HepG2 (cell line): ENCODE data around the gene MT4. TPM values are rescaled to one million over a fixed set of nuclear protein-coding genes. Genes with fewer than 3 reads are reported as not detected.

Experiments used
- GABPA ChIP-seq, 2 experiments: IDR thresholded peaks; 2 replicates each; pipeline ENCODE4 v1.6.1; 2011 to 2016; ENCODE audit warnings: low read depth in 2 of 2, low read length in 1 of 2, missing biosample characterization in 1 of 2, missing genetic modification characterization in 1 of 2
- GLI4 ChIP-seq: sonication (generic); formaldehyde crosslinking; IDR thresholded peaks from 2 replicates; pipeline ENCODE4 v1.5.1; 2020; ENCODE audit warnings: missing genetic modification reagents, mild to moderate bottlenecking, moderate library complexity, borderline replicate concordance
- KDM6A ChIP-seq: IDR thresholded peaks from 2 replicates; pipeline ENCODE4 v1.6.1; 2016; ENCODE audit warnings: low read depth
- MEF2D ChIP-seq: sonication (generic); formaldehyde crosslinking; IDR thresholded peaks from 2 replicates; pipeline ENCODE4 v1.5.1; 2020; ENCODE audit warnings: mild to moderate bottlenecking, missing genetic modification reagents
- NFIB ChIP-seq: sonication (generic); formaldehyde crosslinking; IDR thresholded peaks from 2 replicates; pipeline ENCODE4 v1.9.0; 2021; ENCODE audit warnings: missing genetic modification reagents, mild to moderate bottlenecking, borderline replicate concordance
- POLR2AphosphoS5 ChIP-seq: IDR thresholded peaks from 2 replicates; pipeline ENCODE4 v1.6.1; 2012; ENCODE audit warnings: low read depth, low read length
- PPARG ChIP-seq: conservative IDR thresholded peaks from 2 replicates; pipeline ENCODE4 v1.6.1; 2016; ENCODE audit warnings: missing biosample characterization, missing genetic modification reagents
- RBFOX2 ChIP-seq: fragments of 200-400 bp; formaldehyde crosslinking; IDR thresholded peaks from 2 replicates; pipeline ENCODE4 v1.6.1; 2017; ENCODE audit warnings: low read depth, mild to moderate bottlenecking, low read length
- SIN3A ChIP-seq: IDR thresholded peaks from 2 replicates; pipeline ENCODE4 v1.6.1; 2011; ENCODE audit warnings: low read depth, mild to moderate bottlenecking, control low read depth, low read length, borderline replicate concordance
- SIN3B ChIP-seq: fragments of 150-350 bp; IDR thresholded peaks from 2 replicates; pipeline ENCODE4 v1.6.1; 2014; ENCODE audit warnings: low read length
- SOX5 ChIP-seq: IDR thresholded peaks from 2 replicates; pipeline ENCODE4 v1.6.1; 2016; ENCODE audit warnings: borderline replicate concordance
- SOX6 ChIP-seq, 2 experiments: fragments of 450-650 bp in 1 of 2; sonication (generic) in 1 of 2; formaldehyde crosslinking in 1 of 2; IDR thresholded peaks; 2 replicates each; pipeline versions ENCODE4 v1.4.0 to v1.6.1; 2017 to 2020; ENCODE audit warnings: antibody characterized with exemption in 1 of 2, mild to moderate bottlenecking in 1 of 2, missing genetic modification reagents in 1 of 2
- U2AF1 ChIP-seq: fragments of 200-400 bp; formaldehyde crosslinking; optimal IDR thresholded peaks from 2 replicates; pipeline ENCODE3; 2017; ENCODE audit warnings: mild to moderate bottlenecking, low read depth, low read length
- ZNF124 ChIP-seq: sonication (generic); formaldehyde crosslinking; IDR thresholded peaks from 2 replicates; pipeline ENCODE4 v1.4.0; 2020; ENCODE audit warnings: missing genetic modification reagents
- ZNF251 ChIP-seq: sonication (generic); formaldehyde crosslinking; IDR thresholded peaks from 2 replicates; pipeline ENCODE4 v1.9.0; 2021; ENCODE audit warnings: mild to moderate bottlenecking, missing genetic modification reagents
- ZNF292 ChIP-seq: sonication (generic); formaldehyde crosslinking; IDR thresholded peaks from 2 replicates; pipeline ENCODE4 v1.8.1; 2022; ENCODE audit warnings: mild to moderate bottlenecking, low read depth, missing genetic modification reagents, borderline replicate concordance
- ZNF354B ChIP-seq: sonication (generic); formaldehyde crosslinking; IDR thresholded peaks from 2 replicates; pipeline ENCODE4 v1.8.0; 2022; ENCODE audit warnings: mild to moderate bottlenecking, missing genetic modification reagents
- ZNF451 ChIP-seq: sonication (generic); formaldehyde crosslinking; IDR thresholded peaks from 2 replicates; pipeline ENCODE4 v1.5.0; 2020; ENCODE audit warnings: mild to moderate bottlenecking, missing genetic modification reagents
- ZNF496 ChIP-seq: sonication (generic); formaldehyde crosslinking; IDR thresholded peaks from 2 replicates; pipeline ENCODE4 v1.8.1; 2023; ENCODE audit warnings: mild to moderate bottlenecking, moderate library complexity, missing genetic modification reagents; ENCODE audit not compliant: insufficient replicate concordance
- ZNF749 ChIP-seq: sonication (generic); formaldehyde crosslinking; IDR thresholded peaks from 2 replicates; pipeline ENCODE4 v1.8.0; 2022; ENCODE audit warnings: mild to moderate bottlenecking, missing genetic modification reagents, moderate library complexity, borderline replicate concordance
- ZNF841 ChIP-seq: sonication (generic); formaldehyde crosslinking; IDR thresholded peaks from 2 replicates; pipeline ENCODE4 v1.8.1; 2023; ENCODE audit warnings: missing genetic modification reagents, borderline replicate concordance
- polyA plus RNA-seq, 8 experiments: library from polyadenylated mRNA; depleted of rRNA in 3 of 8; stranded (reverse) in 7 of 8; unstranded in 1 of 8; fragments of >200 nt; fragmentation: Illumina TruSeq in 4 of 8; extraction: Trizol in 4 of 8; gene quantifications; 2 replicates each; pipeline versions ENCODE4 v1.2.1 to v1.2.3, GENCODE V29; 2011 to 2016; ENCODE audit warnings: low read depth in 4 of 8, missing spikeins in 1 of 8, mixed read lengths in 1 of 8; ENCODE audit not compliant: insufficient read depth in 1 of 8
- total RNA-seq, 5 experiments: library from RNA; depleted of rRNA; stranded (reverse); fragments of >200 nt; fragmentation: Illumina TruSeq; extraction: Trizol; gene quantifications; 2 replicates each; pipeline ENCODE4 v1.2.3, GENCODE V29; 2016; ENCODE audit warnings: low read depth in 1 of 5
- TF ChIP-seq, protein P1 (sequence below): sonication (generic); formaldehyde crosslinking; conservative IDR thresholded peaks from 2 replicates; pipeline ENCODE4 v1.8.0; 2022; ENCODE audit warnings: mild to moderate bottlenecking, moderate library complexity, missing genetic modification reagents
- TF ChIP-seq, protein P2 (sequence below): sonication (generic); formaldehyde crosslinking; IDR thresholded peaks from 2 replicates; pipeline ENCODE4 v1.8.0; 2022; ENCODE audit warnings: missing genetic modification reagents, mild to moderate bottlenecking, moderate library complexity, borderline replicate concordance
- TF ChIP-seq, protein P3 (sequence below): sonication (generic); formaldehyde crosslinking; IDR thresholded peaks from 2 replicates; pipeline ENCODE4 v1.4.0; 2020; ENCODE audit warnings: mild to moderate bottlenecking, low read depth, missing genetic modification reagents
- TF ChIP-seq, protein P4 (sequence below): sonication (generic); formaldehyde crosslinking; IDR thresholded peaks from 2 replicates; pipeline ENCODE4 v1.8.0; 2022; ENCODE audit warnings: mild to moderate bottlenecking, missing genetic modification reagents

The MT4 gene
- total and polyA plus RNA-seq, 2 of the 13 experiments (the other 11 are each of a cell fraction or from before 2014, with no cell fraction given): not detected

DNA sequence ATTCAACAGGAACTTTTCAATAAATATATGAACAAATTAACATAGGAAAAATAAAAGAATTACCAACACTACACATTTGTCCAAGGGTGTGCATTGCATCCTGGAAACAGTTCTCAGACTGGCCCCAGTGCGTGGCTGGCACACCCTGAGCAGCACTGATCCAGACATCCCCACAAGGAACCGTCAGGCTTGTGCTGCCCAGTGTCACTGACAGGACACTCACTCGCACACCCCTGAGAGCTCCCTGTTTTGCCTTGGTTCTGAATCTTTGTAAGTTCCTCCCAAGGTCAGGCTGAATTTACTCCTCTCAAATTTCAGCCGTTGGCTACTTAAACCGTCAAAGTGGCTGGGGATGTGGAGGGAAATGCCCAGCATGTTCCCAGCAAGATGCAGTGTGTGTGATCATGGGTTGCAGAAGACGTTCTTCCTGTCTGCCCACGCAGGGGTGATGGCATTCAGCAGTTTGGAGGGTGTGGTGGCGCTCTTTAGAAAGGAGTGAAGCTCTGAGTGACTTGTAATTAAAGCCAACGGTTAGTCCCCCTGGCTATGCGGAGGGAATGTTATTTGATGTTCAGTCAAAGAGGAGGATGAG lies 45.2 kb downstream of the MT4 start (continued):
- TF ChIP-seq, protein P1, sequence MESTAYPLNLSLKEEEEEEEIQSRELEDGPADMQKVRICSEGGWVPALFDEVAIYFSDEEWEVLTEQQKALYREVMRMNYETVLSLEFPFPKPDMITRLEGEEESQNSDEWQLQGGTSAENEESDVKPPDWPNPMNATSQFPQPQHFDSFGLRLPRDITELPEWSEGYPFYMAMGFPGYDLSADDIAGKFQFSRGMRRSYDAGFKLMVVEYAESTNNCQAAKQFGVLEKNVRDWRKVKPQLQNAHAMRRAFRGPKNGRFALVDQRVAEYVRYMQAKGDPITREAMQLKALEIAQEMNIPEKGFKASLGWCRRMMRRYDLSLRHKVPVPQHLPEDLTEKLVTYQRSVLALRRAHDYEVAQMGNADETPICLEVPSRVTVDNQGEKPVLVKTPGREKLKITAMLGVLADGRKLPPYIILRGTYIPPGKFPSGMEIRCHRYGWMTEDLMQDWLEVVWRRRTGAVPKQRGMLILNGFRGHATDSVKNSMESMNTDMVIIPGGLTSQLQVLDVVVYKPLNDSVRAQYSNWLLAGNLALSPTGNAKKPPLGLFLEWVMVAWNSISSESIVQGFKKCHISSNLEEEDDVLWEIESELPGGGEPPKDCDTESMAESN (CRISPR knock-in tag): 0 out of 2 replicates have a peak, but pooled peaks have one; percentile 46
- TF ChIP-seq, protein P2, sequence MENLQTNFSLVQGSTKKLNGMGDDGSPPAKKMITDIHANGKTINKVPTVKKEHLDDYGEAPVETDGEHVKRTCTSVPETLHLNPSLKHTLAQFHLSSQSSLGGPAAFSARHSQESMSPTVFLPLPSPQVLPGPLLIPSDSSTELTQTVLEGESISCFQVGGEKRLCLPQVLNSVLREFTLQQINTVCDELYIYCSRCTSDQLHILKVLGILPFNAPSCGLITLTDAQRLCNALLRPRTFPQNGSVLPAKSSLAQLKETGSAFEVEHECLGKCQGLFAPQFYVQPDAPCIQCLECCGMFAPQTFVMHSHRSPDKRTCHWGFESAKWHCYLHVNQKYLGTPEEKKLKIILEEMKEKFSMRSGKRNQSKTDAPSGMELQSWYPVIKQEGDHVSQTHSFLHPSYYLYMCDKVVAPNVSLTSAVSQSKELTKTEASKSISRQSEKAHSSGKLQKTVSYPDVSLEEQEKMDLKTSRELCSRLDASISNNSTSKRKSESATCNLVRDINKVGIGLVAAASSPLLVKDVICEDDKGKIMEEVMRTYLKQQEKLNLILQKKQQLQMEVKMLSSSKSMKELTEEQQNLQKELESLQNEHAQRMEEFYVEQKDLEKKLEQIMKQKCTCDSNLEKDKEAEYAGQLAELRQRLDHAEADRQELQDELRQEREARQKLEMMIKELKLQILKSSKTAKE (CRISPR knock-in tag): no peak
- no peak for TF ChIP-seq ZNF251
- TF ChIP-seq U2AF1: no peak
- TF ChIP-seq ZNF841 (CRISPR knock-in tag): no peak
- no peak for TF ChIP-seq SOX6 (IDR thresholded peaks at IDR 0.05)
- TF ChIP-seq SOX6 (CRISPR knock-in tag; IDR thresholded peaks at IDR 0.05): no peak
- TF ChIP-seq GABPA (IDR thresholded peaks at IDR 0.05; ENCODE audit: low read depth, low read length): no peak
- TF ChIP-seq GABPA (CRISPR knock-in tag; IDR thresholded peaks at IDR 0.05; ENCODE audit: low read depth): peak; percentile 10
- TF ChIP-seq, protein P3, sequence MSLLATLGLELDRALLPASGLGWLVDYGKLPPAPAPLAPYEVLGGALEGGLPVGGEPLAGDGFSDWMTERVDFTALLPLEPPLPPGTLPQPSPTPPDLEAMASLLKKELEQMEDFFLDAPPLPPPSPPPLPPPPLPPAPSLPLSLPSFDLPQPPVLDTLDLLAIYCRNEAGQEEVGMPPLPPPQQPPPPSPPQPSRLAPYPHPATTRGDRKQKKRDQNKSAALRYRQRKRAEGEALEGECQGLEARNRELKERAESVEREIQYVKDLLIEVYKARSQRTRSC (CRISPR knock-in tag): no peak
- TF ChIP-seq SIN3A: 0 out of 2 replicates have a peak, but pooled peaks have one; percentile 40
- no peak for TF ChIP-seq POLR2AphosphoS5
- TF ChIP-seq SOX5 (CRISPR knock-in tag): no peak; the same call in 1 of the 2 replicates
- TF ChIP-seq, protein P4, sequence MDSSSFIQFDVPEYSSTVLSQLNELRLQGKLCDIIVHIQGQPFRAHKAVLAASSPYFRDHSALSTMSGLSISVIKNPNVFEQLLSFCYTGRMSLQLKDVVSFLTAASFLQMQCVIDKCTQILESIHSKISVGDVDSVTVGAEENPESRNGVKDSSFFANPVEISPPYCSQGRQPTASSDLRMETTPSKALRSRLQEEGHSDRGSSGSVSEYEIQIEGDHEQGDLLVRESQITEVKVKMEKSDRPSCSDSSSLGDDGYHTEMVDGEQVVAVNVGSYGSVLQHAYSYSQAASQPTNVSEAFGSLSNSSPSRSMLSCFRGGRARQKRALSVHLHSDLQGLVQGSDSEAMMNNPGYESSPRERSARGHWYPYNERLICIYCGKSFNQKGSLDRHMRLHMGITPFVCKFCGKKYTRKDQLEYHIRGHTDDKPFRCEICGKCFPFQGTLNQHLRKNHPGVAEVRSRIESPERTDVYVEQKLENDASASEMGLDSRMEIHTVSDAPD (CRISPR knock-in tag): no peak
- no peak for TF ChIP-seq GLI4 (CRISPR knock-in tag)
- no peak for TF ChIP-seq PPARG (CRISPR knock-in tag)
- TF ChIP-seq NFIB (CRISPR knock-in tag): no peak
- TF ChIP-seq ZNF496 (CRISPR knock-in tag): no peak
- no peak for TF ChIP-seq ZNF354B
- TF ChIP-seq SIN3B: no peak
- no peak for TF ChIP-seq ZNF124 (CRISPR knock-in tag)
- TF ChIP-seq RBFOX2: no peak
- TF ChIP-seq ZNF292 (CRISPR knock-in tag): no peak
- no peak for TF ChIP-seq ZNF749
- TF ChIP-seq KDM6A: no peak
- TF ChIP-seq MEF2D: no peak
- TF ChIP-seq ZNF451: no peak
